Activated naive CD4-positive, alpha-beta T cell treated with anti-CD3 and anti-CD28 coated beads, Interleukin-2, amount 10 ng/mL, durations not matched to agents 7 days and 5 days (primary cell): ENCODE data around the gene NLGN4X.

Experiments used
- CTCF ChIA-PET: fragments of 350-600 bp; sonication (Branson Sonifier 250); formaldehyde crosslinking; loops from one replicate; lab custom pipeline; 2021; ENCODE audit warnings: antibody characterized with exemption; lab: Charles Lee
- DNase-seq: peaks from one replicate; pipeline ENCODE4 v3.0.0-alpha.2; 2020
- H3K27ac Mint-ChIP-seq: one replicate; pipeline ENCODE4 v1.8.0; 2021; ENCODE audit warnings: mild to moderate bottlenecking, moderate library complexity, mixed read lengths
- H3K27me3 Mint-ChIP-seq: one replicate; pipeline ENCODE4 v1.8.0; 2021; ENCODE audit warnings: mild to moderate bottlenecking, mixed read lengths
- H3K36me3 Mint-ChIP-seq: one replicate; pipeline ENCODE4 v1.8.0; 2021; ENCODE audit warnings: mixed read lengths
- H3K4me1 Mint-ChIP-seq: one replicate; pipeline ENCODE4 v1.8.0; 2021; ENCODE audit warnings: mixed read lengths
- H3K4me3 Mint-ChIP-seq: one replicate; pipeline ENCODE4 v1.8.0; 2021; ENCODE audit warnings: mild to moderate bottlenecking, moderate library complexity, mixed read lengths
- H3K9me3 Mint-ChIP-seq: one replicate; pipeline ENCODE4 v1.8.0; 2021; ENCODE audit warnings: mixed read lengths

The NLGN4X gene

DNA sequence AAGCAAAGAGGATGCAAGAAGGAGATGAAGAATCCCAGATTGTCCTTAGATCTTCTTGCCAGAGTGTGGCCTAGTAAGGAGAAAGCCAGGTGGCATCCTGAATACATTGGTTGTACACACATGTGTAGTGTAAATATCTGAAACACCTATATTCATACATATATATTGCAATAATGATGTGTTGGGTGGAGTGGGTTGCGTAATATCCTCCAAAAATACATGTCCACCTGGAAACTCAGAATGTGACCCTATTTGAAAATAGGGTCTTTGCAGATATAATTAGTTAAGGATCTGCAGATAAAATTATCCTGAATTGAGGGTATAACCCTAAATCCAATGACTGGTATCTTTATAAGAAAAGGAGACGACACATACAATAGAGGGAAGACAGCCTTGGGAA, 216.3 kb downstream of the NLGN4X start:
- Mint-ChIP-seq H3K27ac (no peak overlapping the region), H3K9me3 (no peaks in the 10 kb centered on the region), H3K4me1 (no peaks in the 10 kb centered on the region), H3K4me3 (no peak overlapping the region), H3K36me3 (no peaks in the 10 kb centered on the region), H3K27me3 (no peaks in the 10 kb centered on the region)
- CTCF ChIA-PET: no interaction called here
- no peak for DNase-seq

GRCh38 chrX:6005856-6006255, 222.8 kb downstream of the NLGN4X start:
- H3K4me1 Mint-ChIP-seq: no peaks in the 10 kb centered on the region
- no peaks in the 10 kb centered on the region for H3K36me3 Mint-ChIP-seq
- no peaks in the 10 kb centered on the region for H3K27me3 Mint-ChIP-seq

DNA sequence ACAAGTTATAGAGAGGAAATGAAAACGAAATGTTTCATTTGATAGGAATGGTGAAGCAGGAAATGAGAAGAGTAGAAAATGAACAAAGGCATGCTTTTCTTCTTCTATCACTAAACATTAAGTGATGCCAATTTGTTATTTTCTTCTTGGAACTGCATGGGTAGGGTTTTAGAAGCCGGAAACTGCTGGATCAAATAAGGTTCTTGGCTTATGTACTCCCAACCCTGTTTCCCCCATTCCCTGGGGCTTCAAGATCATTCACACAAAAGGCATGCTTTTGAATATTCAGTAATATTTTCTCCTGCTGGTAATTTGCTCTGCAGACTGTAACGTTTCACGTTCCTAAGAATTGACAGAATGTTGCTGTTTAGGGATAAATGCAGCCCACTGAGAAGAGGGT, 224.1 kb downstream of the NLGN4X start:
- CTCF ChIA-PET: no interaction called here
- no peak overlapping the region for H3K27ac Mint-ChIP-seq
- no peaks in the 10 kb centered on the region for H3K9me3 Mint-ChIP-seq
- no peak overlapping the region for H3K4me3 Mint-ChIP-seq
- H3K36me3 Mint-ChIP-seq: no peaks in the 10 kb centered on the region
- H3K27me3 Mint-ChIP-seq: no peaks in the 10 kb centered on the region
- DNase-seq: no peak
- H3K4me1 Mint-ChIP-seq: no peaks in the 10 kb centered on the region

More at GRCh38 chrX:6005856-6006255, 222.8 kb downstream of the NLGN4X start:
- Mint-ChIP-seq H3K4me3 (no peak overlapping the region), H3K27ac (no peak overlapping the region), H3K9me3 (no peaks in the 10 kb centered on the region)
- no peak for DNase-seq
- CTCF ChIA-PET: no interaction called here

DNA sequence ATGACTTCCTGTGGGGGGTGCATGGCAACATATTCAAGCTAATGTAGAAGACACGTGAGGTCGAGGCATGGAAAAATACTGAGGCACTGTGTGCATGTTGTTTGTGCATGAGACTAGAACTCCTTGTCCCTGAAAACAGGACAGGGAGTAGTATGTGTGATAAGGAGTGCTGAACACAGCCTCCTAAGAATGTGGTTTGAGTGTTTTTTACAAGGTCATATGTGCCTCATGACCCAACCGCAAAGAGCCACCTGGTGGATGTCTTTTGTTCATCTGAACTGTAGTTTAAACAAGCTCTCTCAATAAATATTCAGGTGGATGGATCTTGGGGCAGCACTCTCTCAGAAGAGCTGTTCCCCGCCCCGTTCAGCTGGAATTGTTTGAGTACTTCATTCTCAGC, 226.6 kb downstream of the NLGN4X start:
- H3K9me3 Mint-ChIP-seq: no peaks in the 10 kb centered on the region
- CTCF ChIA-PET: no interaction called here
- H3K4me1 Mint-ChIP-seq: no peaks in the 10 kb centered on the region

DNA sequence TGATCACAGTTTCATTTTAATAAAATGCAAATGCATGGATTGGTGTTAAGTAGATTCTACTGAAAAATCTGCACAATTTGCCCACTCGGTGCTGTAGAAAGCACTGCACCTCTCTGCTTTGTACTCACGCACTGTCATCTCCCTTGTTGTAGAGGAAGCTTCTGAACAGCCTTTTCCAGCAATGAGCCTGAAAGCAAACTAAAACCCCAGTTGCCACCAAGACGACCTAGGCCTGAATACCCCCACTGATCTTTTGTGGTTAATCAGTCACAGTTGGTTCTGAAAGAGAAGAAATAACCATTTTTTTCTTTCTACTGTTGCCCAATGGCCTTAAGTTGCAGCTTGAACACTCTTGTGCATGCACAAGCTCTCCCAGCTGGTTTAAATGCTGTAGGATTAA, 229.8 kb downstream of the NLGN4X start:
- Mint-ChIP-seq H3K27me3 (no peaks in the 10 kb centered on the region), H3K36me3 (no peaks in the 10 kb centered on the region), H3K4me3 (no peak overlapping the region), H3K4me1 (no peaks in the 10 kb centered on the region), H3K9me3 (no peaks in the 10 kb centered on the region), H3K27ac (no peak overlapping the region)
- no peak for DNase-seq
- CTCF ChIA-PET: no interaction called here

More for the DNA sequence above, 226.6 kb downstream of the NLGN4X start:
- no peaks in the 10 kb centered on the region for H3K27me3 Mint-ChIP-seq
- no peak overlapping the region for H3K4me3 Mint-ChIP-seq
- DNase-seq: no peak
- no peaks in the 10 kb centered on the region for H3K36me3 Mint-ChIP-seq
- H3K27ac Mint-ChIP-seq: no peak overlapping the region

- H3K4me1 Mint-ChIP-seq: no peaks in the 10 kb centered on the region
- H3K27me3 Mint-ChIP-seq: no peaks in the 10 kb centered on the region
- no peaks in the 10 kb centered on the region for H3K36me3 Mint-ChIP-seq
- H3K9me3 Mint-ChIP-seq: no peaks in the 10 kb centered on the region
- no peak for DNase-seq
- CTCF ChIA-PET: no interaction called here
- H3K4me3 Mint-ChIP-seq: no peak overlapping the region
- H3K27ac Mint-ChIP-seq: no peak overlapping the region
These were observed 230.2 kb downstream of the NLGN4X start for GRCh38 chrX:5998456-5998855.

GRCh38 chrX:5991393-5991792, 237.3 kb downstream of the NLGN4X start:
- Mint-ChIP-seq H3K36me3 (no peaks in the 10 kb centered on the region), H3K27ac (no peak overlapping the region), H3K27me3 (no peaks in the 10 kb centered on the region), H3K9me3 (no peaks in the 10 kb centered on the region), H3K4me3 (no peak overlapping the region), H3K4me1 (no peaks in the 10 kb centered on the region)
- CTCF ChIA-PET: no interaction called here
- no peak for DNase-seq

- Mint-ChIP-seq H3K4me3 (no peak overlapping the region), H3K27me3 (no peaks in the 10 kb centered on the region), H3K36me3 (no peaks in the 10 kb centered on the region), H3K27ac (no peak overlapping the region), H3K4me1 (no peaks in the 10 kb centered on the region), H3K9me3 (no peaks in the 10 kb centered on the region)
- no peak for DNase-seq
- CTCF ChIA-PET: no interaction called here
These were observed 249.3 kb downstream of the NLGN4X start for GRCh38 chrX:5979338-5979737.

GRCh38 chrX:5976332-5976731, 252.3 kb downstream of the NLGN4X start:
- DNase-seq: no peak
- Mint-ChIP-seq H3K9me3 (no peaks in the 10 kb centered on the region), H3K27ac (no peak overlapping the region), H3K36me3 (no peaks in the 10 kb centered on the region), H3K27me3 (no peaks in the 10 kb centered on the region), H3K4me3 (no peak overlapping the region), H3K4me1 (no peaks in the 10 kb centered on the region)
- CTCF ChIA-PET: no interaction called here

- H3K27me3 Mint-ChIP-seq: no peaks in the 10 kb centered on the region
- CTCF ChIA-PET: no interaction called here
These were observed 257.4 kb downstream of the NLGN4X start for GRCh38 chrX:5971300-5971699.

DNA sequence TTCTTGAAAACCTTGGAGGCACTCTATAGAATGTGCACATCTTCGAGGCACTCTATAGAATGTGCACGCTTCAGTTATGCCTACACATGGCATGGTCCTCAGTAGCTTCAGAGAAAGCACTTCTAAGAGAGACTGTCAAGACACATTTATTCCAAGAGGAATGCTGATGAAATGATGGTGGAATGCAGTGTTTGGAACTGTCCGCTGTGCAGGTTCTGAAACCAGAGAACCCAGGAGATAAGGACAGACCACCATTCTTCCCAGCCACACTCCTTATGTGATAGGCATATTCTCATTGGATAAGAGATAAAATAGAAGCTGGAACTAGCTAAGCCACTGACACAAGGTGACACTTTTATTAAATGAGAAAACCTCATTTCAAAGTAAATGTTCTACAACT, 263.3 kb downstream of the NLGN4X start:
- Mint-ChIP-seq H3K4me3 (no peak overlapping the region), H3K36me3 (no peaks in the 10 kb centered on the region), H3K27ac (no peak overlapping the region), H3K9me3 (peaks cover 2% of the 10 kb centered on the region), H3K27me3 (no peaks in the 10 kb centered on the region), H3K4me1 (no peaks in the 10 kb centered on the region)
- CTCF ChIA-PET: no interaction called here
- DNase-seq: no peak

More at GRCh38 chrX:5971300-5971699, 257.4 kb downstream of the NLGN4X start:
- Mint-ChIP-seq H3K4me1 (no peaks in the 10 kb centered on the region), H3K36me3 (no peaks in the 10 kb centered on the region), H3K9me3 (no peaks in the 10 kb centered on the region), H3K27ac (no peak overlapping the region), H3K4me3 (no peak overlapping the region)
- no peak for DNase-seq

- H3K4me3 Mint-ChIP-seq: no peak overlapping the region
- no peaks in the 10 kb centered on the region for H3K4me1 Mint-ChIP-seq
- no peaks in the 10 kb centered on the region for H3K36me3 Mint-ChIP-seq
- peaks cover 2% of the 10 kb centered on the region for H3K9me3 Mint-ChIP-seq
- no peak for DNase-seq
- no peak overlapping the region for H3K27ac Mint-ChIP-seq
- no peaks in the 10 kb centered on the region for H3K27me3 Mint-ChIP-seq
- CTCF ChIA-PET: no interaction called here
These were observed 269.4 kb downstream of the NLGN4X start for GRCh38 chrX:5959286-5959685.

- no peak overlapping the region for H3K4me3 Mint-ChIP-seq
- H3K27me3 Mint-ChIP-seq: no peaks in the 10 kb centered on the region
- DNase-seq: no peak
- H3K9me3 Mint-ChIP-seq: no peaks in the 10 kb centered on the region
- H3K27ac Mint-ChIP-seq: no peak overlapping the region
- no peaks in the 10 kb centered on the region for H3K4me1 Mint-ChIP-seq
- CTCF ChIA-PET: no interaction called here
- H3K36me3 Mint-ChIP-seq: no peaks in the 10 kb centered on the region
These were observed 270.1 kb downstream of the NLGN4X start for GRCh38 chrX:5958523-5958922.

- no peaks in the 10 kb centered on the region for H3K36me3 Mint-ChIP-seq
- no peaks in the 10 kb centered on the region for H3K9me3 Mint-ChIP-seq
- no peaks in the 10 kb centered on the region for H3K27me3 Mint-ChIP-seq
- no peak overlapping the region for H3K27ac Mint-ChIP-seq
- CTCF ChIA-PET: no interaction called here
- H3K4me1 Mint-ChIP-seq: no peaks in the 10 kb centered on the region
- DNase-seq: no peak
- no peak overlapping the region for H3K4me3 Mint-ChIP-seq
These were observed 271.2 kb downstream of the NLGN4X start for GRCh38 chrX:5957506-5957905.

- no peak for DNase-seq
- Mint-ChIP-seq H3K4me3 (no peak overlapping the region), H3K4me1 (no peaks in the 10 kb centered on the region), H3K36me3 (no peaks in the 10 kb centered on the region), H3K27ac (no peak overlapping the region), H3K9me3 (no peaks in the 10 kb centered on the region), H3K27me3 (no peaks in the 10 kb centered on the region)
- CTCF ChIA-PET: no interaction called here
These were observed 292.2 kb downstream of the NLGN4X start for GRCh38 chrX:5936438-5936837.

DNA sequence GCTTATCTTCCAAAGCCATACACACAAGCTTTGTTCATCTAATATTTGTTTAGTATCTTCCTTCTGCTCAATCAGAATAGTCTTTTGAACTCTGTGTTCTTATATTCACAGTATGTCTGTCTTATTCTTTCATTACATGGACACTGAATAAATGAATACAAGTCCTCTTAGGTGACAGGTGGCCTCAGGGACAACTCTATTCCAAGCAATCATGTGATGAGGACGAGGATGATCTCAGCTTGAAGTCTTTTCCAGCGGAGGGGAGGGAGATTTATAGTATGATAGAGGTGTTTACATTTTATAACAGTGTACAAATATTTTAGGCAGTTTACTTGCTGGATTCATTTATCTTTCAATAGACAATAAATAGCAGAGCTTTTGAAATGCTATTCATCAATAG, 300.4 kb downstream of the NLGN4X start:
- H3K4me1 Mint-ChIP-seq: no peaks in the 10 kb centered on the region
- no peaks in the 10 kb centered on the region for H3K9me3 Mint-ChIP-seq
- no peak overlapping the region for H3K27ac Mint-ChIP-seq

More for the DNA sequence above, 300.4 kb downstream of the NLGN4X start:
- no peaks in the 10 kb centered on the region for H3K27me3 Mint-ChIP-seq
- H3K4me3 Mint-ChIP-seq: no peak overlapping the region
- CTCF ChIA-PET: no interaction called here
- no peak for DNase-seq
- H3K36me3 Mint-ChIP-seq: no peaks in the 10 kb centered on the region
